K562 (cell line): Measurements from ENCODE around the gene CD52. TPM values are rescaled to one million over a fixed set of nuclear protein-coding genes. Genes with fewer than 3 reads are reported as not detected.

ENCODE experiments used
- CCNT2 ChIP-seq: IDR thresholded peaks from 2 replicates; pipeline ENCODE4 v1.6.1; 2011; ENCODE audit warnings: borderline replicate concordance, low read depth, mild to moderate bottlenecking, moderate library complexity, mixed read lengths, low read length; ENCODE audit not compliant: insufficient read length; ENCODE audit errors: extremely low read depth
- MCM3 ChIP-seq: fragments of 450-650 bp; IDR thresholded peaks from 2 replicates; pipeline ENCODE4 v1.6.1; 2016
- MXI1 ChIP-seq: IDR thresholded peaks from 2 replicates; pipeline ENCODE4 v1.6.1; 2011; ENCODE audit warnings: low read depth, mild to moderate bottlenecking, improper control_type of control experiment, low read length
- NKRF ChIP-seq: fragments of 450-650 bp; IDR thresholded peaks from 2 replicates; pipeline ENCODE4 v1.6.1; 2016; ENCODE audit warnings: borderline replicate concordance
- RUNX1 ChIP-seq: sonication (generic); IDR thresholded peaks from 2 replicates; pipeline ENCODE4 v1.6.1; 2016; ENCODE audit warnings: antibody characterized with exemption, low read depth
- TCF15 ChIP-seq: fragments of 250-450 bp; sonication (Bioruptor Pico); IDR thresholded peaks from 2 replicates; pipeline ENCODE4 v1.8.0; 2022; ENCODE audit warnings: moderate library complexity, mild to moderate bottlenecking, inconsistent platforms
- ZBTB26 ChIP-seq: fragments of 450-650 bp; formaldehyde crosslinking; IDR thresholded peaks from 2 replicates; pipeline ENCODE4 v1.4.0; 2022; ENCODE audit warnings: missing genetic modification characterization
- ZBTB34 ChIP-seq: fragments of 250-450 bp; sonication (Bioruptor Pico); IDR thresholded peaks from 2 replicates; pipeline ENCODE4 v1.8.0; 2021; ENCODE audit warnings: mild to moderate bottlenecking, moderate library complexity
- polyA plus RNA-seq, 8 experiments: library from polyadenylated mRNA; depleted of rRNA in 4 of 8; stranded (reverse) in 5 of 8; unstranded in 3 of 8; fragments of >200 nt; fragmentation: Nextera tagmentation in 2 of 8; fragmentation: Illumina TruSeq in 1 of 8; extraction: Ambion mirVana in 2 of 8; extraction: Trizol in 1 of 8; gene quantifications; 2 replicates each; pipeline versions ENCODE4 v1.2.1 to v1.2.3, GENCODE V29; 2011 to 2014; ENCODE audit warnings: inconsistent platforms in 1 of 8, missing spikeins in 1 of 8
- total RNA-seq, 7 experiments: library from RNA; depleted of rRNA in 6 of 7; stranded (reverse); fragments of >200 nt in 6 of 7; fragmentation: Illumina TruSeq in 2 of 7; extraction: Trizol in 2 of 7; gene quantifications; 2 replicates each; pipeline versions ENCODE4 v1.2.1 to v1.2.3, GENCODE V29; 2011 to 2021; ENCODE audit warnings: low replicate concordance in 1 of 7
- TF ChIP-seq, protein P1 (sequence below): fragments of 250-450 bp; sonication (Bioruptor Pico); IDR thresholded peaks from 2 replicates; pipeline ENCODE4 v1.8.0; 2021; ENCODE audit warnings: moderate library complexity, mild to moderate bottlenecking, inconsistent platforms
- TF ChIP-seq, protein P2 (sequence below): sonication (generic); formaldehyde crosslinking; IDR thresholded peaks from 2 replicates; pipeline ENCODE4 v1.8.0; 2023; ENCODE audit warnings: missing genetic modification reagents, mild to moderate bottlenecking, borderline replicate concordance
- TF ChIP-seq, protein P3 (sequence below), 2 experiments: fragments of 450-650 bp; IDR thresholded peaks; 2 replicates each; pipeline ENCODE4 v1.6.1; 2016

The CD52 gene
- total and polyA plus RNA-seq, 9 of the 15 experiments (the other 6 are each of a cell fraction or from before 2014, with no cell fraction given) = 34.9 to 488 (median 173) TPM

DNA sequence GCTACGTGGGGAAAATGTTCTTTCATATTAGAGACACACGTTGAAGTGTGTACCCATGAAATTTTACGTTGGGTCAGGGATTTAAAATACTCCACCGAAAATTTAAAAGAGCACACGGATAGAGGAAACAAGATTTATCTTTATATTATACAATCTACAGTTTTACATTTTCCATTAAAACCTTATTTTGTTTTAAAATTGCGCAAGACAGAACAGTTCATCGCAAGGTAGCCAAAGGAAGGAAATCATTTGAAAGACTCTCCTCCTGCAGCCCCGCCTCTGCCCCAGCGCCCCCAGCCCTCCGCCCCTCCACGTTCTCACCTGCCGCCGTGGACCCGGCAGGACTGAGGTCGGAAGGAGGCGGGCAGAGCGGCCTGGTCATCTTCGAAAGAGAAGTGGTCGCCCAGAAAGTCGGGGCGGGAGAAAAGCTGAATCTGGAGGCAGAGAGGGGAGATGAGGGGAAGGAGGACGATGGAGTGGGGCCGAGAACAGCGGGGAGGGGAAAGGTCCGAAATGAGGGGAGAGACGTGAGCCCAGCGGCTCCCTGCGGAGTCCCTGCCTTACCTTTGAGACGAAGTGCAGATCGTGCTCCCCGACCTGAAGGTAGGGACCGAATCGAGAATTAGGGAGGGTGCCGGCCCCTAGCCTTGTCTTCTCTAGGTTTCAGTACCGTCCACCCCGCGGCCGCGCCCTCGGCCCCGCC lies 18.2 kb downstream of the CD52 start (continued):
- no peak for TF ChIP-seq RUNX1
- peak; percentile 5; the same call in 1 of the 2 replicates for TF ChIP-seq NKRF
- TF ChIP-seq CCNT2 = no peak
- peak; percentile 67; the same call in 1 of the 2 replicates for TF ChIP-seq ZBTB26 (CRISPR knock-in tag)
- no peak for TF ChIP-seq TCF15 (CRISPR knock-in tag)
- TF ChIP-seq, protein P1, sequence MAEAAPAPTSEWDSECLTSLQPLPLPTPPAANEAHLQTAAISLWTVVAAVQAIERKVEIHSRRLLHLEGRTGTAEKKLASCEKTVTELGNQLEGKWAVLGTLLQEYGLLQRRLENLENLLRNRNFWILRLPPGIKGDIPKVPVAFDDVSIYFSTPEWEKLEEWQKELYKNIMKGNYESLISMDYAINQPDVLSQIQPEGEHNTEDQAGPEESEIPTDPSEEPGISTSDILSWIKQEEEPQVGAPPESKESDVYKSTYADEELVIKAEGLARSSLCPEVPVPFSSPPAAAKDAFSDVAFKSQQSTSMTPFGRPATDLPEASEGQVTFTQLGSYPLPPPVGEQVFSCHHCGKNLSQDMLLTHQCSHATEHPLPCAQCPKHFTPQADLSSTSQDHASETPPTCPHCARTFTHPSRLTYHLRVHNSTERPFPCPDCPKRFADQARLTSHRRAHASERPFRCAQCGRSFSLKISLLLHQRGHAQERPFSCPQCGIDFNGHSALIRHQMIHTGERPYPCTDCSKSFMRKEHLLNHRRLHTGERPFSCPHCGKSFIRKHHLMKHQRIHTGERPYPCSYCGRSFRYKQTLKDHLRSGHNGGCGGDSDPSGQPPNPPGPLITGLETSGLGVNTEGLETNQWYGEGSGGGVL (CRISPR knock-in tag) = no peak
- no peak for TF ChIP-seq MCM3
- TF ChIP-seq, protein P2, sequence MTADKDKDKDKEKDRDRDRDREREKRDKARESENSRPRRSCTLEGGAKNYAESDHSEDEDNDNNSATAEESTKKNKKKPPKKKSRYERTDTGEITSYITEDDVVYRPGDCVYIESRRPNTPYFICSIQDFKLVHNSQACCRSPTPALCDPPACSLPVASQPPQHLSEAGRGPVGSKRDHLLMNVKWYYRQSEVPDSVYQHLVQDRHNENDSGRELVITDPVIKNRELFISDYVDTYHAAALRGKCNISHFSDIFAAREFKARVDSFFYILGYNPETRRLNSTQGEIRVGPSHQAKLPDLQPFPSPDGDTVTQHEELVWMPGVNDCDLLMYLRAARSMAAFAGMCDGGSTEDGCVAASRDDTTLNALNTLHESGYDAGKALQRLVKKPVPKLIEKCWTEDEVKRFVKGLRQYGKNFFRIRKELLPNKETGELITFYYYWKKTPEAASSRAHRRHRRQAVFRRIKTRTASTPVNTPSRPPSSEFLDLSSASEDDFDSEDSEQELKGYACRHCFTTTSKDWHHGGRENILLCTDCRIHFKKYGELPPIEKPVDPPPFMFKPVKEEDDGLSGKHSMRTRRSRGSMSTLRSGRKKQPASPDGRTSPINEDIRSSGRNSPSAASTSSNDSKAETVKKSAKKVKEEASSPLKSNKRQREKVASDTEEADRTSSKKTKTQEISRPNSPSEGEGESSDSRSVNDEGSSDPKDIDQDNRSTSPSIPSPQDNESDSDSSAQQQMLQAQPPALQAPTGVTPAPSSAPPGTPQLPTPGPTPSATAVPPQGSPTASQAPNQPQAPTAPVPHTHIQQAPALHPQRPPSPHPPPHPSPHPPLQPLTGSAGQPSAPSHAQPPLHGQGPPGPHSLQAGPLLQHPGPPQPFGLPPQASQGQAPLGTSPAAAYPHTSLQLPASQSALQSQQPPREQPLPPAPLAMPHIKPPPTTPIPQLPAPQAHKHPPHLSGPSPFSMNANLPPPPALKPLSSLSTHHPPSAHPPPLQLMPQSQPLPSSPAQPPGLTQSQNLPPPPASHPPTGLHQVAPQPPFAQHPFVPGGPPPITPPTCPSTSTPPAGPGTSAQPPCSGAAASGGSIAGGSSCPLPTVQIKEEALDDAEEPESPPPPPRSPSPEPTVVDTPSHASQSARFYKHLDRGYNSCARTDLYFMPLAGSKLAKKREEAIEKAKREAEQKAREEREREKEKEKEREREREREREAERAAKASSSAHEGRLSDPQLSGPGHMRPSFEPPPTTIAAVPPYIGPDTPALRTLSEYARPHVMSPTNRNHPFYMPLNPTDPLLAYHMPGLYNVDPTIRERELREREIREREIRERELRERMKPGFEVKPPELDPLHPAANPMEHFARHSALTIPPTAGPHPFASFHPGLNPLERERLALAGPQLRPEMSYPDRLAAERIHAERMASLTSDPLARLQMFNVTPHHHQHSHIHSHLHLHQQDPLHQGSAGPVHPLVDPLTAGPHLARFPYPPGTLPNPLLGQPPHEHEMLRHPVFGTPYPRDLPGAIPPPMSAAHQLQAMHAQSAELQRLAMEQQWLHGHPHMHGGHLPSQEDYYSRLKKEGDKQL (CRISPR knock-in tag) = 0 out of 2 replicates have a peak, but pooled peaks have one; percentile 11
- no peak for TF ChIP-seq ZBTB34
- TF ChIP-seq, protein P3, sequence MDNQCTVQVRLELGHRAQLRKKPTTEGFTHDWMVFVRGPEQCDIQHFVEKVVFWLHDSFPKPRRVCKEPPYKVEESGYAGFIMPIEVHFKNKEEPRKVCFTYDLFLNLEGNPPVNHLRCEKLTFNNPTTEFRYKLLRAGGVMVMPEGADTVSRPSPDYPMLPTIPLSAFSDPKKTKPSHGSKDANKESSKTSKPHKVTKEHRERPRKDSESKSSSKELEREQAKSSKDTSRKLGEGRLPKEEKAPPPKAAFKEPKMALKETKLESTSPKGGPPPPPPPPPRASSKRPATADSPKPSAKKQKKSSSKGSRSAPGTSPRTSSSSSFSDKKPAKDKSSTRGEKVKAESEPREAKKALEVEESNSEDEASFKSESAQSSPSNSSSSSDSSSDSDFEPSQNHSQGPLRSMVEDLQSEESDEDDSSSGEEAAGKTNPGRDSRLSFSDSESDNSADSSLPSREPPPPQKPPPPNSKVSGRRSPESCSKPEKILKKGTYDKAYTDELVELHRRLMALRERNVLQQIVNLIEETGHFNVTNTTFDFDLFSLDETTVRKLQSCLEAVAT (IDR thresholded peaks at IDR 0.05) = 0 out of 4 replicates have a peak, but pooled peaks have one; percentile 35 to 46
- no peak for TF ChIP-seq MXI1
